GM21447 (cell line): ENCODE results near the gene SLC23A3.

Experiments used
- ATAC-seq: cut with Tn5 transposase; IDR thresholded peaks from one replicate; pipeline ENCODE4 v1.9.1; 2021; ENCODE audit not compliant: unreplicated experiment

Gene SLC23A3, protein sequence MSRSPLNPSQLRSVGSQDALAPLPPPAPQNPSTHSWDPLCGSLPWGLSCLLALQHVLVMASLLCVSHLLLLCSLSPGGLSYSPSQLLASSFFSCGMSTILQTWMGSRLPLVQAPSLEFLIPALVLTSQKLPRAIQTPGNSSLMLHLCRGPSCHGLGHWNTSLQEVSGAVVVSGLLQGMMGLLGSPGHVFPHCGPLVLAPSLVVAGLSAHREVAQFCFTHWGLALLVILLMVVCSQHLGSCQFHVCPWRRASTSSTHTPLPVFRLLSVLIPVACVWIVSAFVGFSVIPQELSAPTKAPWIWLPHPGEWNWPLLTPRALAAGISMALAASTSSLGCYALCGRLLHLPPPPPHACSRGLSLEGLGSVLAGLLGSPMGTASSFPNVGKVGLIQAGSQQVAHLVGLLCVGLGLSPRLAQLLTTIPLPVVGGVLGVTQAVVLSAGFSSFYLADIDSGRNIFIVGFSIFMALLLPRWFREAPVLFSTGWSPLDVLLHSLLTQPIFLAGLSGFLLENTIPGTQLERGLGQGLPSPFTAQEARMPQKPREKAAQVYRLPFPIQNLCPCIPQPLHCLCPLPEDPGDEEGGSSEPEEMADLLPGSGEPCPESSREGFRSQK

DNA sequence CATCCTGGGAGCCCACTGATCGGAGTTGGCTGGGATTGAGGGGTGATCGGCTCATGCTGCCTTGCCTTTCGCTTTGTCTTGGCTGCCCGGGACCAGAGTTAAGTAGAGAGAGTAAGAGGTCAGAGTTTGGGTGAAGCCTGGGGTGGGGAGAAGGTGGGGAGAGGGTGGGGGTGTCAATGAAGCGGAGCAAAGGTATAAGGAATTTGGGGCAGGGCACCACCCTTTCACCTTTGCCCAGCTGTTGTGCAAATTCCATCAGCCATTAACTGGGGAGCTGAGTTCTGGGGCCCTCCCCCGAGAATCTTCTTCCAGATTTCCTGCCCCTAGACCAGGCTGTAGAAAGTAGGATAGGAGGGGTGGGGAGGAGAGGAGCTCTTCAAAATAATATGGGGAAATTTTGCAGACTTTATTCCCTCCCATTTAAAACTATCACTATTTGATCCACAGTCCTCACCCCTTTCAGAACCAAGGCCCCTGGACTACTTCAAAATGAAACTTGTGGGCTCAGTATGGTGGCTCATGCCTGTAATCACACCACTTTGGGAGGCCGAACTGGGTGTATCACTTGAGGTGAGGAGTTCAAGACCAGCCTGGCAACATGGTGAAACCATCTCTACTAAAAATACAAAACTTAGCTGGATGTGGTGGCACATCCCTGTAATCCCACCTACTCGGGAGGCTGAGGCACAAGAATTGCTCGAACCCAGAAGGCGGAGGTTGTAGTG is at the start of gene SLC23A3:
SLC23A3 (minus strand) TSS at position 100 of the 725 bp plus-strand sequence; CDS start at position 55, 45 bp downstream.
- ATAC-seq, result no peak

GRCh38 chr2:219218732-219219701 is 49.2 kb upstream of the SLC23A3 start, which contains the start of gene ABCB6:
TSS of gene ABCB6 (minus strand) at chr2:219218958. CDS start at chr2:219218673, 285 bp downstream.
- peak; percentile 84 for ATAC-seq

DNA sequence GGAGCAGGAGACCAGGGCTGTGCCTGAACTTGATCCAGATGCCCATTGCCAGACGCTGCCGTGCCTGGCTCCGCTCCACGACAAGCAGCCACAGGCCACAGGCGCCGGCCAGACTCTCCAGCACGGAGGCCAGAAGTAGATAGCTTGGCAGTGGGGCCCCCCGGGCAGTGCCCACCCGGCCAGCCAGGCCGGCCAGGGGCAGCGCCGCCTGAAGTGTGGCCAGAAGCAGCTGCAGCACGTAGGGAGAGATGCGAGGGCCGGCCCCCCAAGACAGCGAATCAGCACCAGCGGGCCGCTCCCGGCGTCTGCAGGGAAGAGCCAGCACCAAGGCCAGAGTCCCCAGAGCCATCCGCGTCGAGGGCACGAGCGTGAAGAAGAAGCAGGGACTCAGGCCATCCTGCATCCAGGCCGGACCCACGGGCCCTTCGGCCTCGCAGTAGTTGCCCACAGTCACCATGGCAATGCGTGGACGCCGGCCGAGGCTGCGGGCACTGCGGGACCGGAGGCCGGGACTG is 48.4 kb upstream of the SLC23A3 start:
- peak; percentile 34 for ATAC-seq

DNA sequence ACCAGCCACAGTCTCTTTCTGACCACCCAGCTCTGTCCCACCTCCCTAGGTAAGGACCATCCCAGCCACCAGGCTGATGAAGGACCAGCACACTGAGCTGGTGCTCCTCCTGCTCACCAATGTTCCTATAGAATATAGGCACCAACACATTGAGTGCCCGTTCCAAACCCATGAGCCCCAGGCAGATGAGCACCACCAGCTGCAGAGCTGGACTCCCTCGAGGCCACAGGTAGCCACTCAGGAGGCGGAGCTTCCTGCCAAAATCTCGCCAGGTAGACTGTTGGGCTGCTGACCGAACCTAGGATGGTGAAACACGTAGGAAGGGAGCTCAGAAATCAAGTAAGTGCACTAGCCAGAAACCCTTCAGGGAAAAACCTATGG is 46.7 kb upstream of the SLC23A3 start:
- ATAC-seq, result no peak

GRCh38 chr2:219215871-219216534 is 46.2 kb upstream of the SLC23A3 start:
- ATAC-seq, result no peak

DNA sequence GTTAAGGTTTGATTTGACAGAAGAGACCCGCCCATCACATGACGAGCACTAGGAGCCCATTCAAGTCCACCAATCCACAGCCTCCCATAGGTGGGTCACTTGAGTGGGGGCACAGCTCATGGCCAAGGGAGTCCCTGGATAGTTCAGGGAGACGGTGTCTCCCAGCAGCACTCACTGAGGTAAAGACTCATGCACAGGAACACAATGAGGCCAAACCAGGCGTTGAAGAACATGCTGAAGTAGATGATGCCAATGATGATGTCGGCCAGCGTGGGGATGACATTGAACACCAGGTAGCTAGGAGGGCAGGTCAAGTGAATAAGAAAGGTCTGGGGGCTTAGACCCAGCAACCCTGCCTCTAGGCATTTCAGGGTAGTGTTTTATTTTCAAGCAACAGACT is 45.0 kb upstream of the SLC23A3 start:
- ATAC-seq, result no peak

DNA sequence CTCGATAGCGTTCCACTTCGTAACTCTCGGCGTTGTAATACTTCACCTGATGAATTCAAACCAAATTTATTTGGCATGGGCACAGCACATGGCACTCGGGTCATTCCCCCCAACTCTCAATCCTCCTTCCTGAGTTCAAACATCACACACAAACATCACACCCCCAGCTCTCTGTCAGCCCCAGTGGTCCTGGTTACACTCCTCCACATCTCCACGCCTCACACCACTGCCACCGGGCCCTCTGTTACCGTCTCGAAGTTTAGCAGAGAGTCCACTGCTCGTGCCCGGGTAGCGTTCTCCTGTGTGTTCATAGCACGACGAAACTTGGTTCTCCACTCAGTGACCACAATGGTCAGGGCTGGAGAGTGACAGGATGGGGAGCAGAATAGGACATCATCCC is 44.3 kb upstream of the SLC23A3 start:
- no peak for ATAC-seq

DNA sequence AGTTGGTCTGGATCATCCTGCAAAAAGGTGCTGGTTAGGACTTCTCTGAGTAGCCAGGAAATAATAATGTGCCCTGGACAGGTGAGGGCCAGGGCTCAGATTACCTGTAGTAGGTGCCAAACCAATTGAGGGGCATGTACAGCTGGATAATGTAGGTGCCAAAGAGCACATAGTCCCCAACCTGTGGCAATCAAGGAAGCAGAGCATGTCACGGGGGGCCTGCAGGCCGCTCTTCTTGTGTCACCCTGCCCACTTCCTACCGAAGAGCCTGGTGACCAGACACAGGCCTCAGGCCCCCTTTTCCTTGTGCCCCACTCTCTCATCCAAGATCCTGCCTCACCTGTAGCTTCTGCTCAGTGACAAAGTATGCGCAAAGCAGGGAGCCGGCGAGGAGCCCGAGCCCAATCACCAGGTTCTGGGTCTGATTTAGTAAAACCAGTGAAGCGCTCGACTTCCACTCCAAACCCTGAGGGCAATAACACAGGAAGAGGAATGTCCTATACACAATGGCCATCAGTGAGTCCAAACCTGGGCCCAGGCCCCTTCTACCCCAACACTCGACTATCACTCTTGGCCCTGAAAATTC is 43.8 kb upstream of the SLC23A3 start:
- ATAC-seq, result no peak

GRCh38 chr2:219213026-219213415 is 43.2 kb upstream of the SLC23A3 start:
- no peak for ATAC-seq

GRCh38 chr2:219210886-219211362 is 41.1 kb upstream of the SLC23A3 start:
- no peak for ATAC-seq

- no peak for ATAC-seq
Measured at GRCh38 chr2:219210196-219210885, 40.5 kb upstream of the SLC23A3 start.

DNA sequence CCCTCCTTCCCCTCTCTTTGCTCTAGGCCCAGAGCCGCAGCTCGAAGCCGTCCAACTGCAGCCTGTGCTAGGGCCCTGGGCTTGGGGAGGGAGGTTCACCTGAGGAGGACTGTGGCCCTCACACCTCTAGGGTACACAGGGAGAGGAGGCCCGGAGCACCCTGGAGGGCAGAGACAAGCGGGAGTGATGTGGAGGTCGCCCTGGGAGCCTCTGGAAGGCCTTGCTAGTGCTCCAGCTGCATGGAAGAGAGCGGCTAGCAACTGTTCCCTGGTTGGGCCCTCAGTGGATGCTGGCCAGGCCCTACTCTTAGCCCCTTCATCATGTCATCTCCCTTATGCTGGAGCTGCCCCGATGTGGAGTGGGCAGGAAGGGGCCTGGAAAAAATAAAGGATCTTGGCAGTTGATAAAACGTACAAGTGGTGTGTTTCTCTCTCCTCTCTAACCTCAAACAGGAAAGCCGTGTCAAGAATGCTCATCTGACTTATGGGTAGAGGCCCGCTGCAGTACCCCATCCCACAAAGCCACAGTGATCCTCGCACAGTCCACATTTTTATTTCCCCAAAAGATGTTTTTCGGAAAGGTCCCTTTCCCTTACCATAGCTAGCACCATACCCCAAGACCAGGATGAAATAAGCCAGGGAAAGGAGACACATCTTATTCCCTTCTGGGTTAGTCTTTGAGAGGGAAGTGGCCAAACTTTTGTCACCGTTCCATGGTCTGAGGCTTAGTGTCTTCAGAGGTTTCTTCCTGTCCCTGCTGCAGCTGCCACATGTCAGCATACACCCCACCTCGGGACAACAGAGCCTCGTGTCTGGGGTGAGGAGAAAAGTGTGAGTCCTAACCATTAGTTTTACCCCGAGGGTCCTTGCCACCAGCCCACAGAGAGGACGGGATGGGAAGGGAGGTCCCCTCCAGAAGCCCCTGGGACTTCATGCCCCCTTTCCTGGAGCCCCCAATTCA is 39.7 kb upstream of the SLC23A3 start:
- ATAC-seq, result no peak

GRCh38 chr2:219207884-219208740 is 38.3 kb upstream of the SLC23A3 start:
- no peak for ATAC-seq

GRCh38 chr2:219207134-219207883 is 37.5 kb upstream of the SLC23A3 start:
- no peak for ATAC-seq

- peak; percentile 96 for ATAC-seq
Measured at GRCh38 chr2:219206328-219207133, 36.7 kb upstream of the SLC23A3 start, which contains the start of gene ZFAND2B. TSS of gene ZFAND2B (plus strand) at chr2:219206782. CDS start at chr2:219206988, 206 bp downstream.
